Prostate gland (tissue), 2 donors: ENCODE results near the gene TNFAIP6. TPM values are rescaled to one million over a fixed set of nuclear protein-coding genes. Genes with fewer than 3 reads are reported as not detected.
"Not testable (repeated sequence)": the region's sequence is repeated elsewhere in the genome, so short reads cannot be mapped to it uniquely, and the experiment has no call there.

Experiments used
- DNase-seq: peaks from one replicate; pipeline ENCODE4 v3.0.0-alpha.2; 2019; ENCODE audit warnings: low spot score
- H3K27ac ChIP-seq, 2 donors: fragments of 200-600 bp; sonication (generic); 2 replicates each; pipeline ENCODE4 v1.5.1; 2017 to 2019
- H3K27me3 ChIP-seq: fragments of 200-600 bp; sonication (generic); replicated peaks from 2 replicates; pipeline ENCODE4 v1.5.1; 2019; ENCODE audit not compliant: insufficient read depth
- H3K36me3 ChIP-seq, 2 donors: fragments of 200-600 bp; sonication (generic); 1 replicate in 1 of 2; 2 replicates in 1 of 2; pipeline versions ENCODE4 v1.5.1 to v1.8.1; 2017 to 2019
- H3K4me1 ChIP-seq: fragments of 200-600 bp; sonication (generic); replicated peaks from 2 replicates; pipeline ENCODE4 v1.5.1; 2019
- H3K4me3 ChIP-seq, 2 donors: fragments of 200-600 bp; sonication (generic); 2 replicates each; pipeline ENCODE4 v1.5.1; 2017 to 2019
- H3K9me3 ChIP-seq: fragments of 200-600 bp; sonication (generic); 2 replicates; pipeline ENCODE4 v1.5.1; 2017
- CTCF ChIP-seq, 4 experiments: fragments of 200-600 bp in 2 of 4; fragments of 450-650 bp in 2 of 4; sonication (generic) in 2 of 4; IDR thresholded peaks; 1 replicate in 3 of 4; 2 replicates in 1 of 4; pipeline ENCODE4 v1.5.1; 2016 to 2019; ENCODE audit warnings: antibody characterized with exemption in 4 of 4, mild to moderate bottlenecking in 2 of 4, moderate library complexity in 2 of 4
- POLR2A ChIP-seq: fragments of 450-650 bp; IDR thresholded peaks from one replicate; pipeline ENCODE4 v1.6.1; 2016; ENCODE audit warnings: antibody characterized with exemption, mild to moderate bottlenecking
- POLR2AphosphoS5 ChIP-seq: sonication (generic); formaldehyde crosslinking; IDR thresholded peaks from one replicate; pipeline ENCODE4 v1.6.1; 2017; ENCODE audit warnings: antibody characterized with exemption
- WGBS: methylation state at CpG from one replicate; pipeline ENCODE4 v1.1.5; 2018; 5-methylcytosine and 5-hydroxymethylcytosine counted together
- intact Hi-C: fragments of 100-400 bp; cut with DNase I; formaldehyde crosslinking; loops from one replicate; pipeline ENCODE4 v1.14.2; 2022
- microRNA-seq: library from miRNA; unstranded; fragments of <30 nt; microRNA quantifications from one replicate; pipeline ENCODE4, GENCODE V29; 2016
- small RNA-seq, 2 donors: library from RNA; depleted of rRNA; stranded (forward); fragments of <200 nt; gene quantifications; one replicate each; pipeline ENCODE3, GENCODE V24; 2016
- total RNA-seq, 2 donors: library from RNA; depleted of rRNA; stranded (reverse); fragments of >200 nt; gene quantifications; one replicate each; pipeline ENCODE4 v1.1.0, GENCODE V29; 2016

Gene TNFAIP6
- total RNA-seq, 2 donors from 2014 or later: 0.51 TPM; not detected in 1

GRCh38 chr2:151417650-151418049, 60.3 kb downstream of the TNFAIP6 start:
- Histone ChIP-seq H3K4me1 (no peaks in the 10 kb centered on the region), H3K36me3 (peaks cover 0 to 8% of the 10 kb centered on the region in 2 donors), H3K27me3 (no peaks in the 10 kb centered on the region), H3K9me3 (no peaks in the 10 kb centered on the region), H3K4me3 (no peak overlapping the region), H3K27ac (no peak overlapping the region)
- no peak for DNase-seq
- TF ChIP-seq CTCF (IDR thresholded peaks at IDR 0.05) (no peak), POLR2AphosphoS5 (no peak), POLR2A (no peak)
- intact Hi-C loops: loop anchor here (10.0 kb wide), 1 partner anchor 153 kb away; the partner anchor contains the start of gene RBM43
- 92% methylated on average over 3 of the region's 3 CpGs for WGBS

- H3K9me3 ChIP-seq, H3K36me3 ChIP-seq, H3K27me3 ChIP-seq, intact Hi-C loops, H3K4me1 ChIP-seq, H3K4me3 ChIP-seq, DNase-seq, H3K27ac ChIP-seq: not testable (repeated sequence)
- WGBS: 96% methylated on average over 12 of the region's 12 CpGs
Observed at GRCh38 chr2:151421681-151422080, 64.3 kb downstream of the TNFAIP6 start.

- no peaks in the 10 kb centered on the region for H3K9me3 ChIP-seq
- no peaks in the 10 kb centered on the region for H3K27me3 ChIP-seq
- intact Hi-C loops: no loop called here
- 82% methylated on average over 3 of the region's 3 CpGs for WGBS
- H3K36me3 ChIP-seq: peaks cover 0 to 8% of the 10 kb centered on the region in 2 donors
- no peak overlapping the region for H3K4me3 ChIP-seq
- H3K4me1 ChIP-seq: no peaks in the 10 kb centered on the region
- DNase-seq: no peak
- TF ChIP-seq CTCF (IDR thresholded peaks at IDR 0.05): no peak
- no peak overlapping the region for H3K27ac ChIP-seq
Observed at GRCh38 chr2:151422917-151423439, 65.6 kb downstream of the TNFAIP6 start.

GRCh38 chr2:151423760-151424159, 66.4 kb downstream of the TNFAIP6 start:
- H3K9me3 ChIP-seq: no peaks in the 10 kb centered on the region
- 91% methylated on average over 3 of the region's 3 CpGs for WGBS
- no peak for TF ChIP-seq CTCF (IDR thresholded peaks at IDR 0.05)
- no peak for TF ChIP-seq POLR2A
- TF ChIP-seq POLR2AphosphoS5: no peak
- intact Hi-C loops: no loop called here
- H3K27ac ChIP-seq: no peak overlapping the region
- no peaks in the 10 kb centered on the region for H3K4me1 ChIP-seq
- no peak for DNase-seq
- H3K27me3 ChIP-seq: no peaks in the 10 kb centered on the region
- H3K4me3 ChIP-seq: no peak overlapping the region
- H3K36me3 ChIP-seq: peaks cover 0 to 8% of the 10 kb centered on the region in 2 donors

Small RNAs within 50 kb of the gene (microRNA-seq; reads per million reads assigned to microRNA genes)
- not detected for gene MIR4773-1
- not detected for gene MIR4773-2

Small RNAs within 50 kb of the gene (small RNA-seq; reads per million reads assigned to genes)
- 0 reads per million in 2 donors for gene MIR4773-1
- 0 reads per million in 2 donors for gene RN7SL124P

Other genes starting within 250 kb of the TNFAIP6 start
- 1 to 10 TPM; 6.2 to 6.4 TPM for gene RBM43, start 95.7 kb upstream of the TNFAIP6 start, total RNA-seq
- 10 to 100 TPM in 1 of 2 donors, 1 to 10 TPM in 1; 9.8 to 13.7 TPM for gene NMI, start 67.9 kb upstream of the TNFAIP6 start, total RNA-seq
- gene RIF1, start 52.3 kb downstream of the TNFAIP6 start, total RNA-seq: 10 to 100 TPM; 28.1 to 38.2 TPM